ENCODE data around the gene KDF1.
A peak's percentile ranks its signal among the peaks of the same experiment; 100 is the strongest.
"Not testable (repeated sequence)": the region's sequence is repeated elsewhere in the genome, so short reads cannot be mapped to it uniquely, and the experiment has no call there.

KDF1 gene

DNA sequence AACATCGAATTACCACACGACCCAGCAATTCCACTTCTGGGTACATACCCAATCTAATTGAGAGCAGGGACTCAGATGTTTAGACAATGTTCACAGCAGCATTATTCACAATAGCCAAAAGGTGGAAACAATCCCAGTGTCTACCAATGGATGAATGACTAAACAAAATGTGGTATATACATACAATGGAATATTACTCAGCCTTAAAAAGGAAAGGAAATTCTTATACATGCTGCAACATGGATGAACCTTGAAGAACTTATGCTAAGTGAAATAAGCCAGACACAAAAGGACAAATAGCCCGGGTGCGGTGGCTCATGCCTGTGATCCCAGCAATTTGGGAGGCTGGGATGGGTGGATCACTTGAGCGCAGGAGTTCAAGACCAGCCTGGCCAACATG, 6.9 kb downstream of the KDF1 start:
- no peak for DNase-seq (ENCODE audit: low spot score)

DNA sequence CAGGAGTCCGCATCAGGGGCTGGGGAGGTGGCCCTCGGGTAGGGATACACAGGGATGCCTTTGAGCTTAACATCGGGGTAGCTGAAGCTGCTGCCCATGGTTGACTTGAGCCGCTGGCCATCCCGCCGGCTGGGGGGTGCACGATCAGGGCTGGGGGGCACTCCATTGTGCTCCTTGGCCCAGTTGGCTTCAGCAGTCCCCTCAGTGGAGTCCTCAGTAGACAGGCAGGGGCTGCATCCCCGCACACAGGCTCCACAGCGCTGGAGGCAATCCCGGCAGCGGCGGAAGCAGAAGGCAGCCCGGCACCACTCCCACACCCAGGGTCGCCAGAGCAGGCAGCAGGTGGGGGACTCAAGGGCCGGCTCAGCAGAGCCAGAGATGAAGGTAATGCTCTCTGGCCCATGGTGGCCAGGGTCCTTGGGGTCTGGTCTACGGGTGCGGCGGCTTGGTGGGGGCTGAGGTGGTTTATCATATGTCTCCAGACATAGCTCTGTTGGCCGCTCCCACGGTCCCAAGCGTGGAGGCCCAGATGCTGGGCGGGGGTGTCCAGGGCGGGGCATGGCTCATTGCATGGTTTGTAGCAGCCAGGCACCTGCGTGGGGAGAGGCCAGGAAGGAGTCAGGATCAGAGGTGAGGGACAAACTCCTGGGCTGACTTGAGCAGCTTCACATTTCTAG, 8.3 kb downstream of the KDF1 start:
- DNase-seq (ENCODE audit: low spot score), result no peak

DNA sequence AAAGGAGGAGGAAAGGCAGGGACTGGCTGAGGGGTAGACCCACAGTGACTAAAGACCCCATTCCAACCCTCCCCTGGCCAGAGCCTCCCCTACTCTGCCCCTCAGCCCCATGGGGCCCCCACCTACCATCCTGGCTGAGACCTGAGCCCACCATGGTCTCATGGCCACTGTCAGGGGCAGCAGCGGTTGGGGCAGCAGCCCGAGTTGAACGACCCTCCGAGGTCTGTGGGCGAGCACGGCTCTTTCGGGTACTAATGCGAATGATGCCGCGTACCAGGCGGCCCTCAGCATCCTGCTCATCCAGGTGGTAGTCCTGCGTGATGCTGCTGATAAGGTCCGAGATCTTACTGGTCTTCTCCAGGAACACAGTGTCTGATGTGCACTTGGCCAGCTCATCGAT, 9.1 kb downstream of the KDF1 start:
- DNase-seq (ENCODE audit: low spot score), result peak; percentile 22

DNA sequence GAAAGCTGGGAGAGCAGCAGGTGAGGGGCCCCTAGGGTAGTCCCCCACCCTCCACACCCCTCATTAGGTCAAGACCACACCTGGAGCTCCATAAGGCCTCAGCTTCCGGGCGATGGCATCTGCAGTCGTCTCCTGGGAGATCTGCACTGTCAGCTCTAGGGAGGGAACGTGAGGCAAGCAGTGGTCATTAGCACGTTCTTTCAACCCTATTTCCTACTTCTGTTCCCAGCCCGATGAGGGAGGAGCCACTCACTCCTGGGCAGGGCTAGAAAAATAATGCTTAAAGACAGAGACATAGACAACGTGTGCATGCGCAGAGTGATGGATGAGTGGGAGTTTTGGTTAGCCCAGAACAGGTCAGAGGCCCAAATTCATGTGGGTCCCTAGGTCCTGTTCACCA, 9.7 kb downstream of the KDF1 start:
- no peak for DNase-seq (ENCODE audit: low spot score)

DNA sequence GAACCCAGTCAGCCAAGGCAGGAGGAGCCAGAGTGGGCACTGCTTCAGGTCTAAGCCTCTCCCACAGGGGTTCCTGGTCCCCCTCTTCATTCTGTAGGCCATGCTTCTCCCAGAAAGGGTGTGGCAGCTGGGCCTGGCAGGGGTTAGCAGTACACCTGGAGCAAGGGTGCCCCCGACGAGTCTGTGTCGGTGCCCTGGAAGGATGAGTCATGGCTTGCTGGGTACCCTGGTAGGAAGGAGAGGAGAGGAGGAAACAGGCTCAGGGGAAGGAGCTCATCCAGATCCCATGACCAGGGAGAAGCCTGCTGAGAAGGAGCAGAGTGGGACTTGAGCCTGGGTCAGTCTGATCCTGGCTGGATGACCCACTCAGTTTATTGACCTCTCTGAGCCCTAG, 10.3 kb downstream of the KDF1 start:
- no peak for DNase-seq (ENCODE audit: low spot score)

DNA sequence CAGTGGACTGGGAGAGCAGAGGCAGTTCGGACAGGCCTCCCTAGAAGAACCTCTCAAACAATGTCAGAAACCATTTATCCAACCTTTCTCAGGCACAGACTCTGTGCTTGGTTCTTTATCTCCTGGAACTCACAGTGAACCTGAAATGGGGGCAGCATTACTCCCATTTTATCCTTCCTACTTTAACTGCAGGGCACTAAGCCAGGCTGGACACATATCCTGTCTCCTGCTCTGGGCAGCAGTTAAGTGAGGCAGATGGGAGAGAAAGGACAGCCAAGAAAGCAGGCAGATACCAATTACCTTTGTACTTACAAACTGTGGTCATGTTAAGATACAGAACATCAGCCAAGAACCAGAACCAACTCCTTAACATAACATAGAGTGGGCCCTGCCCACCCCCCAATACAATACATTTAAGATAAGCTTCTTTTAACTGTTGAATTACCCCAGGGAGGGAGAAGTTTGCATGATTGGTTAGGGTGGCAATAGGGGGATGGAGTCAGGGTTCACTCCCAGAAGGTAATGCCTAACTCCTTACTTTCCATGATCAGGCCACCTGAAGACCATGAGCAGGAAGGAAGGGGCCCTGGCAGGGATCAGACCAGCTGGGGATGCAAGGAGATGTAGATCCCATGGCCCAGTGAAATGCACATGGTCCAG, 10.9 kb downstream of the KDF1 start:
- no peak for DNase-seq (ENCODE audit: low spot score)

DNA sequence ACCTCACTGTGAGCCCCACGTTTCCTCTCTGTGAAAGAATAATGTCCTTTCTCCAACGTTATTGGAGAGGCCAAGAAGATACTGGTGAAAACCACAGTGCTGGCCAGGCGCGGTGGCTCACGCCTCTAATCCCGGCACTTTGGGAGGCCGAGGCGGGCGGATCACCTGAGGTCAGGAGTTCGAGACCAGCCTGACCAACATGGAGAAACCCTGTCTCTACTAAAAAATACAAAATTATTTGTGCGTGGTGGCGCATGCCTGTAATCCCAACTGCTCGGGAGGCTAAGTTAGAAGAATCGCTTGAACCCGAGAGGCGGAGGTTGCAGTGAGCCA, 11.6 kb downstream of the KDF1 start:
- not testable (repeated sequence) for DNase-seq (ENCODE audit: low spot score)

DNA sequence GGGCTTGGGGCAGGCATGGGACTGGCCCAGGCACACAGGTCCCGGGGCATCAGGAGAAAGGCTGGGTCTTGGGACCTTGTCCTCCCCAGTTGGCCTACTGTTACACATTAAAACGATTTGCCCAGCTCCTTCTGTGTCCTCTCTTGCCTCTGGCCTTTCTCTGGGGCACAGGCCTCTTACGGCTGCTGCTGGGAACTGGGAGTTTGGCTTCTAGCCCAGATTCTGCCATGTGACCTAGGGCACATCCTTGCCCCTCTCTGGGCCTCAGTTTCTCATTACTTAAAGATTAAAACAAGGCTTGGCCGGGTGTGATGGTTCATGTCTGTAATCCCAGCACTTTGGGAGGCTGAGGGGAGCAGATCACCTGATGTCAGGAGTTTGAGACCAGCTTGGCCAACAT, 14.0 kb downstream of the KDF1 start:
- DNase-seq (ENCODE audit: low spot score), result no peak

DNA sequence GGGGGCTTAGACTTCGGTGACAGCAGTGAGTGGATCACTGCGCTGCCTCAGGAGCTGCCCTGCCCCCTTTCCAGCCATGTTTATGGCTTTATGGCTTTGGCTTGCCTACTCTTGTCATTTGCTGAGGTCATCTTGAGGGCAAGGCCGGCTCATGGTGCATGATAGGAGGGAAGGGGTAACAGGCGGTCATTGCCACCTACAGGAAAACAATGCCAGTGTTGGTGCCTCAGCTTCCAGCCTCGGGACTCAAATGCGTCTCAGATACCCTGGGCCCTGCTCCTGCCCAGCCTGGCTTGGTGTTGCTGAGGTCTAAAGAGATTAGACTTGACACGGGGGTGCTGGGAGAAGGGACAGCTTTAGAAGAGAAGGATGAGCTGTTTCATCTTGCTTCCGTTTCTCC, 14.5 kb downstream of the KDF1 start:
- no peak for DNase-seq (ENCODE audit: low spot score)

DNA sequence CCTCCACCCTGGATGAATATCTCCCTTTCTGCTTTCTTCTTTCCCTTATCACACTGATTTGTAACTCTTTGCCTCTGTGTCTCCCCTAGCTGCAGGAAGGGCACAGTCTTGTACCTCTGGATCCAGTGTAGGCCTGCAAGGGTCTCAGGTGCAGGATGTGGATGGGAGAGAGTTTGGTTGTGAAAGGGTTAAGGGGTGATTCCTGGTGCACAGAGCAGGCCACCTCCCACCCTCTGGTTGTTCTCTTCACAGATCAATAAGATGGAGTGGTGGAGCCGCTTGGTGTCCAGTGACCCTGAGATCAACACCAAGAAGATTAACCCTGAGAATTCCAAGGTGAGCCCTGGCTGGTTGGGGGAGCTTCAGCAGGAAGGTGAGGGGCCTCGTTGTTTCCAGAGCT, 15.1 kb downstream of the KDF1 start:
- no peak for DNase-seq (ENCODE audit: low spot score)

DNA sequence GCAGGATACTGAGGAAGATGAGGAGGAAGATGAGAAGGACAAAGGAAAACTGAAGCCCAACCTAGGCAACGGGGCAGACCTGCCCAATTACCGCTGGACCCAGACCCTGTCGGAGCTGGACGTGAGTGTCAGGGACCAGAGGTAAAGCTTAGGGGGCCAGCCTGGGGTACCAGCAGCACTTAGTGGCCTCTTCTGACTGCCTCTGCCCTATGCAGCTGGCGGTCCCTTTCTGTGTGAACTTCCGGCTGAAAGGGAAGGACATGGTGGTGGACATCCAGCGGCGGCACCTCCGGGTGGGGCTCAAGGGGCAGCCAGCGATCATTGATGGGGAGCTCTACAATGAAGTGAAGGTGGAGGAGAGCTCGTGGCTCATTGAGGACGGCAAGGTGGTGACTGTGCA, 17.6 kb downstream of the KDF1 start:
- no peak for DNase-seq (ENCODE audit: low spot score)

DNA sequence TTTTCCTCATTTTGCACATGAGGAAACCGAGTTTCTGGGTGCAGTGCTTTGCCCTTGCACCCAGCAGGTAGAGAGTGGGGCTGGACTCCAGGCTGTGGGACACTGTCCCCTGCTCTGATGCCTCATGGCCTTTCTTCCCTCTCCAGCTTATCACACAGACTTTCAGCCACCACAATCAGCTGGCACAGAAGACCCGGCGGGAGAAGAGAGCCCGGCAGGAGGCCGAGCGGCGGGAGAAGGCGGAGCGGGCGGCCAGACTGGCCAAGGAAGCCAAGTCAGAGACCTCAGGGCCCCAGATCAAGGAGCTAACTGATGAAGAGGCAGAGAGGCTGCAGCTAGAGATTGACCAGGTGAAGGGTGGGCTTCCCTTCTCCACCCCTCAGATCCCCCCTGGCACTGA, 19.0 kb downstream of the KDF1 start:
- DNase-seq (ENCODE audit: low spot score), result no peak

DNA sequence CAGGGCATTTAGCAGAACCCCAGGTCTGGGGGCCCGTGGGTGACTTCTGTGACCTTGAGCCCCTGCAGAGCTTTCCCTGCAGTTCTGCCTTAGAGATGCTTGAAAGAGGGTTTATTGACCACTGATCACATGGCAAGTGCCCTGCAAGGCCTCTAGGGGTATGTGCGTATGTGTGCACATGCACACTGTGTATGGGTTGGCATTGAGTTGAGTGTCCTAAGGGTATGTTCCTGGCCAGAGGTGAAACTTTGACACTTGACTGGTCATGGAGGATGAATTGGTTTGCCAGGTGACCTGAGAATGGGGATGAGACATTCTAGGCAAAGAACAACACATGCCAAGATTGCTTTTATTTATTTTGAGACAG, 21.6 kb downstream of the KDF1 start:
- DNase-seq (ENCODE audit: low spot score), result no peak

DNA sequence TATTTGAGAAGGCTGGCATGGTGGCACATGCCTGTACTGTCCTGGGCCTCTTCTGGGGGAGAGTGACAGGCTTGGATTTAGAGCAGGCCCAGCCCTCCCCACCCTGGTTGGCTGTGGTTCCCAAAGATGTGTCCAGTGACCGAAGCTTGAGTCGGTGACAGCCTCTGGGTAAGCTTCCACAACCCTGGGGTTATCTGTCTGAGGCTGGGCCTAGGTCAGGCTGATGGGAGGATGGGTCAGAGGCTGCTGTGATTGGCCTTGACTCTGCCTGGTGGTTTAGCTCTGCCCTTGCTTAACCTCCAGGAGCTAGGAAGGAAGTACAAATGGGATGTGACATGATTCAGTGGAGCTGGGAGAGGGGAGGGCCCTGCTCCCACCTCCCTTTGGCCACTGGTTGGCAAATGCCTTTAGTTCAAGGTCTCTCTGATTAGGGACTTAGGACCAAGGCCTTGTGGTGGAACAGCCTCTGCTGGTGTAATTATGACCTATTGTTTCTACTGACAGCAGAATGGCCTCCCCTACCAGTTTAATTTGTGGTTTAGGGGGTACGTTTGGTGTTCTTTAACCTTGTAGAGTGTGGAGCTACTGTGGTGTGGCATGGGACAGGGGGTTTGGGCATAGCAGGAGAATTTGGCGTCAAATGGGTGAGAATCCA, 22.1 kb downstream of the KDF1 start:
- DNase-seq (ENCODE audit: low spot score), result no peak

DNA sequence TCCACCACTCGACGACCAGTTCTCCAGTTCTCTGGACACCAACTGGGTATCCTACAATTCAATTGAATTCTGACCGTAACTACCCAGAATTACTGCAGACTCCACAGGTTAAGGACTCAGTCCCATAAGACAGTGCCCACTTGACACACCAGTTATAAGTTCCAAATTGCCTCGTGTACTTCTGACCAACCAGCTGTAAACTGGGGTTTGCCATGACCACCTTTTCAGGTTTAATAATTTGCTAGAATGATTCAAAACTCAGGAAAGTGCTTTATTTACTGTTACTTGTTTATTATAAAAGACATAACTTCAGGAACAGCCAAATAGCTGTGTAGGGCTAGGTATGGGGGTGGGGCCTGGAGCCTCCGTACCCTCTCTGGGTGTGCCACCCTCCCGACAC, 23.4 kb downstream of the KDF1 start:
- DNase-seq (ENCODE audit: low spot score), result no peak

DNA sequence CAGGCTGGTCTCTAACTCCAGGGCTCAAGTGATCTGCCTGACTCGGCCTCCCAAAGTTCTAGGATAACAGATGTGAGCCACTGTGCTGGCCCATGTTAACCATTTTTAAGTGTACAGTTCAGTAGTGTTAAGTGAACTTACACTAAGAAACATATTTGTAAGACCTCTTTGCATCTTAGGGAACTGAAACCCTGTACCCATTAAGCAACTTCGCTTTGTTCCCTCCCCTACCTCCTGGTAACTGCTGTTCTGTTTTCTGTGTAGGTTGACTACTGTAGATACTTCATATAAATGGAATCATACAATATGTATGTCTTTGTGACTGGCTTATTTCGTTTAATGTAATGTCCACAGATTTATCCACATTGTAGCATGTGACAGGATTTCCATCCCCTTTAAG, 27.7 kb downstream of the KDF1 start:
- DNase-seq (ENCODE audit: low spot score), result no peak

DNA sequence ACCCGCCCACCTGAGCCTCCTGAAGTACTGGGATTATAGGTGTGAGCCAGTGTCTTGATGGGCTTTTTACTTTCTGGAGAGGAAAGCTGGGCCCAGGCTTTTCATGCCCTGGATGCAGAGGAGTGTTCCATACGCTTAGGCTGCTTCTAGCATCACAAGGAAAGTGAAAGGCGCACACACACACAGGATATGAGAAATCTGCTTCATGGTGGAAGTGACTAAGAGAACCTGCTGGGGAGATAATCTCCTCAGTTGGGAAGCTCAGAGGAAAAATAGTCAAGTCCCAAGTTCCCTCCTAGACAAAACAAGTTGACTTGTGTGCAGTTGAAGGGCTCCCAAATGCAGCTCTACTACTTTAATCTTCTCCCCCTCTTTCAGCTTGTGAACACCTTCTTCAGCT, 36.6 kb downstream of the KDF1 start:
- DNase-seq (ENCODE audit: low spot score), result no peak

DNA sequence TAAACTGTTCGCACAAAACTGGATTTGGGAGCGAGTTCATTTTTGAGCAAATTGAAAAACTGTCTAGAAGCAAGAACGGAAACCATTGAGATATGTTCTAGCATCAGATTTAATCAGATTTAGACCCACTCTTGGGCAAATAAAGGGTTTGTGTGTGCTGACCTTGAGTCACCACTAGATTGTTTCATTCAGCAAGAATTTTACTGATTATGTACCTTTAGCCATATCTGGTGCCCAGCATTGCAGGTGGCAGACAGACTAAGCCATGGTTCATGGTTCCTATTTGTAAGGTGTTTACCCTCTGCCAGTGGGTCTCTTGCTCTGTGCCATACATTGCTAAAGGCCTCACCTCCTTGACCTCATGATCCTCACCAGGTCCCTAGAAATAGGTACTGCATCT, 37.4 kb downstream of the KDF1 start:
- DNase-seq (ENCODE audit: low spot score), result no peak

DNA sequence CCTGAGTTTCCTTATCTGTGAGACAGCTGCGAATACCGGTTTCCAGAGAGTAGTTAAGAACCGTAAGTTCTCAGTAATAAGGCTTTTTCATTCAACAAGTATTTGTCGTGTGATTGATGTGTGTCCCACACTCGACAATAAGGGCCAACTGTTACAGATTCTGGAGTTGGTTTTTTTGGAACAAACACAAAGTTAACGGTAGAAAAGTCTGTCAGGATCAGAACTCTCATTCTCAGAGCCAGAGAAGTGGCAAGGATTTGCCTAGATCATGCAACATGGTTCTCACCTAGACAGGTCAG, 37.9 kb downstream of the KDF1 start:
- no peak for DNase-seq (ENCODE audit: low spot score)

DNA sequence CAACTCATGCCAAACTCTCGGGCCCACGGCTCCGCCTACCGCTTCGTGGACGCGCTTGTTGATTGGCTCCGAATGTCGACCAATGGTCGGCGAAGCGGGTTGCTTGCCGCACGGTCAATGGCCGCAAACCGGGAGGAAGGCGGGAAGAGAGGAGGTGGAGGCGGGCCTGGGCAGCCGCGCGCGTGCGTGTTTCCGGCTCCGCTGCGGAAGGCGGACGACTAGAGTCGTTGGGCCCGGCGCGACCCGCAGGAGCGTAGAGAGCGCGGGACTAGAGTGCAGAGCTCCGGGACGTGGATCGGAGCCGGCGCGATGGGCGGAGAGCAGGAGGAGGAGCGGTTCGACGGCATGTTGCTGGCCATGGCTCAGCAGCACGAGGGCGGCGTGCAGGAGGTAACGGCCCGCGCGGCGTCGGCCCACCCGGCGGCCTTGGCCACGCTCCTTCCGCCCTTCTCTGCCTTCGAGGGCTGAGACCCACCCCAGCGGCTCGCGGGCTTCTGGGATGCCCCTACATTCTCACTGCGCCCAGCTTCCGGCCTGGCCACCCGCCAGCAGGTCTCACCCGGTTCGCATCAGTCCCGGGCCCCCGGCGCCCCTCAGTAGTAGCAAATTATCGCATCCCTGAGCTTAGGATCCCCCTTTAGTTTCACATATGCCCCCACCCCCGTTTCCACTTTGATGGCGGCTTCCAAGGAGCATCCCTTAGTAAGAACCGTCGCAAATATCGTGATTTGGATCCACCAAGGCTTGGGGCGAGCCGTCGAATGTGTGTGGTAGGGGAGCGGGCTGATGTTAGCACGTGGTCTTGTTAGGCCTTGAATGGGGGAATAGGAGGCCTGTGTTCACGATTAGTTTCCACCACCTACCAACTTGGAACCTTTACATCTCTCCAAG, 38.5 kb downstream of the KDF1 start, which contains the start of gene NUDC:
Gene NUDC (plus strand): TSS at position 204 of the 891 bp plus-strand sequence. CDS start 106 bp downstream, at position 310.
- DNase-seq (ENCODE audit: low spot score), result peak; percentile 96

DNA sequence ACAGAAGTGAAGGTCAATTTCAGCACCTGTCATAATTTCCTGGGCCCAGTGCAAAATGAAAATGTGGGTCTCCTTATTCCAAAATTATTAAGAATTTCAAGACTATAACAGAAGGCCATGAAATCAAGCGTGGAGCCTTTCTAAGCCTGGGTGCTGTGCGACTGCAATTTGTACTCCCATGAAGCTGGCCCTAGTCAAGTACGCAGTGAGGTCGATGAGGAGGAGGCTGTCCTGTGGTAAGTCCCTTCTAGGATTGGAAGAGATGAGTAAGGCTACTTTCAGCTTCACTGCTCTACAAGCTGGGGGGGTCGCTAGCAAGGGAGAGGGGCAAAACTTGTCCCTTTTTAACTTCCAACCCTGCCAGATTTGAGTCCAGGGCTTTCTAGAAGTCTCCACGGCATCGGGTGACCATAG, 39.1 kb downstream of the KDF1 start:
- peak; percentile 46 for DNase-seq (ENCODE audit: low spot score)

DNA sequence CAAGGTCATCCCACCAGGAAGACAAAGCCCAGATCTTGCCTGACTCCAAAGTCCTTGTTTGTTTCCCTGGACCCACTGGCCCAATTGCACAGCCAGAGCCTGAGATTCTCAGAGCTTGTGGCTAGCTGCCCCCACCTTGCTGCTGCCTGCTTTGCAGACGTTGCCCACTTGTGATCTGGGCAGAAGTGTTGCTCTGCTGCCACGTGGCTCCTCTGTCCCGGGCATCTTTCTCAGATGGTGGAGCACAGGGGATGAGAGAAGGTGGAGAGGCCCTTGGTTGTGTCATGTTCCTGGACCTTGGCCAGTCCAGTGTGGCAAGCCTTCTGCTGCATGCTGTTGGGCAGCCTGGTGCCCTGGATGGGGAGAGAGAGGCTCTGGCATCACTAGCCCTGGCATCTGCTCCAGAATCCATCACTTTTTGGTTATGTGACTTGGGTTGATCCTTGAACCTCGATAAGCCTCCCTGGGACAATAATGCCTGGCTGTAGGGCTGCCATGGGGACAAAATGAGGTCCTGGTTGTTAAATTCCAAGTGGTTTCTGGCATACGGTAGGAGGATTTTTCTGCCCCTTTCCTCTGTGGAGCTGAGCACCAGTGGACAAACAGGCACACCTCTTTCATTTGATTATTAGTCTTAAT, 44.9 kb downstream of the KDF1 start:
- DNase-seq (ENCODE audit: low spot score), result no peak

Data from D341Med (cell line).